Fibroblast of villous mesenchyme (primary cell): Measurements from ENCODE around the gene SLC7A11. TPM values are rescaled to one million over a fixed set of nuclear protein-coding genes. Genes with fewer than 3 reads are reported as not detected.

Experiments
- DNase-seq: peaks from one replicate; pipeline ENCODE4 v3.0.0-alpha.2; 2010; ENCODE audit warnings: low read depth
- H3K4me3 ChIP-seq: 2 replicates; pipeline ENCODE4 v1.5.1; 2011; ENCODE audit warnings: low read depth, mild to moderate bottlenecking, low read length
- total RNA-seq: library from RNA; depleted of rRNA; stranded (reverse); fragments of >200 nt; gene quantifications from 2 replicates; pipeline ENCODE4 v1.2.3, GENCODE V29; 2012
- TF ChIP-seq, protein P1 (sequence below): IDR thresholded peaks from 2 replicates; pipeline ENCODE4 v1.5.1; 2012; ENCODE audit warnings: low read depth, mild to moderate bottlenecking, low read length; ENCODE audit not compliant: insufficient read depth

The SLC7A11 gene
- total RNA-seq, 1 donor = 94.1 TPM

DNA sequence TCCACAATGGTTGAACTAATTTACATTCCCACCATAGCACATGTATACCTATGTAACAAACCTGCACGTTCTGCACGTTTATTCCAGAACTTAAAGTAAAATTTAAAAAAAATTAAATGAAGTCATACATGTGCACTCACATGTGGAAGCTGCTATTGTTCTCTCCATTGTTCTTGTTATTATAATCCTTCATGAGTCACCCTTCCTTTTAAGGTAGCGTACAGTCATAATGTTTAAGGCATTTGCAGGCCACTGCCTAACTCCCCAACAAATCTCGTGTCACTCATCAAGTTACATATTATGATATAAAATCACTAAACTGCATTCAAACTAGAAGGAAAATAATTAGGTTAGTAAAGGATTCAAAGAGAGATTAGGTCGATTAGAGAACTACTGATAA lies 63.6 kb downstream of the SLC7A11 start:
- TF ChIP-seq, protein P1, sequence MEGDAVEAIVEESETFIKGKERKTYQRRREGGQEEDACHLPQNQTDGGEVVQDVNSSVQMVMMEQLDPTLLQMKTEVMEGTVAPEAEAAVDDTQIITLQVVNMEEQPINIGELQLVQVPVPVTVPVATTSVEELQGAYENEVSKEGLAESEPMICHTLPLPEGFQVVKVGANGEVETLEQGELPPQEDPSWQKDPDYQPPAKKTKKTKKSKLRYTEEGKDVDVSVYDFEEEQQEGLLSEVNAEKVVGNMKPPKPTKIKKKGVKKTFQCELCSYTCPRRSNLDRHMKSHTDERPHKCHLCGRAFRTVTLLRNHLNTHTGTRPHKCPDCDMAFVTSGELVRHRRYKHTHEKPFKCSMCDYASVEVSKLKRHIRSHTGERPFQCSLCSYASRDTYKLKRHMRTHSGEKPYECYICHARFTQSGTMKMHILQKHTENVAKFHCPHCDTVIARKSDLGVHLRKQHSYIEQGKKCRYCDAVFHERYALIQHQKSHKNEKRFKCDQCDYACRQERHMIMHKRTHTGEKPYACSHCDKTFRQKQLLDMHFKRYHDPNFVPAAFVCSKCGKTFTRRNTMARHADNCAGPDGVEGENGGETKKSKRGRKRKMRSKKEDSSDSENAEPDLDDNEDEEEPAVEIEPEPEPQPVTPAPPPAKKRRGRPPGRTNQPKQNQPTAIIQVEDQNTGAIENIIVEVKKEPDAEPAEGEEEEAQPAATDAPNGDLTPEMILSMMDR = no peak
- H3K4me3 ChIP-seq = no peak overlapping the region
- no peak for DNase-seq

DNA sequence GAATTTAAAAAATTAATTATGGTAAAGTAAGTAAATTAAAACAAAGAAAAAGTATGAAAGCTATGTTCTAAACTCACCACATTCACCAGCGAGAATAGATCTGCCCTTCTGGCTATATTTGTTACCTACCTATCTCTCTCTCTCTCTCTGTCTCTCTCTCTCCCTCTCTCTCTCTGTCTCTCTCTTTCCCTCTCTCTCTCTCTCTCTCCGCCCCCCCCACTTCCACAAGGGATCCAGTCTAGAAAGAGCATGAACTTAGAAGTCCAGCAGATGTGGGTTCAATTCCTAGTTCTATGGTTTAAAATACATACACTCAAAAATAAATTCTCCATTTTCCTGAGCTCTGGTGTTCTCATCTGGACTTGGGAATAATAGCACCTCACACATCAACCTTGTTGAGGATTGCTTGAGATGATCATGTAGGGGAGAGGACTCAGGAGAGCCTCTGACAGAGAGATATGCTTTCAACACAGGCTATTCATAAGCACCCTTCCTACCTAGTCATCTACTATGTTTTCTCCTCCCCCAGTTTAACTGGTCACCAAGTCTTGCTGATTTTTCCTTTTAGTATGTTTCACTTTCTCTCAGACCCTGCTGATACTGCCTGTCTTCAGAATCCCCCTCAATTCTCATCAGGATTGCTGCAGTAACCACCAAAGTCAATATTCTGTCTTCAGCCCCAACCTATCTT lies 64.7 kb downstream of the SLC7A11 start:
- no peak overlapping the region for H3K4me3 ChIP-seq
- DNase-seq = no peak
- TF ChIP-seq, protein P1 = no peak

DNA sequence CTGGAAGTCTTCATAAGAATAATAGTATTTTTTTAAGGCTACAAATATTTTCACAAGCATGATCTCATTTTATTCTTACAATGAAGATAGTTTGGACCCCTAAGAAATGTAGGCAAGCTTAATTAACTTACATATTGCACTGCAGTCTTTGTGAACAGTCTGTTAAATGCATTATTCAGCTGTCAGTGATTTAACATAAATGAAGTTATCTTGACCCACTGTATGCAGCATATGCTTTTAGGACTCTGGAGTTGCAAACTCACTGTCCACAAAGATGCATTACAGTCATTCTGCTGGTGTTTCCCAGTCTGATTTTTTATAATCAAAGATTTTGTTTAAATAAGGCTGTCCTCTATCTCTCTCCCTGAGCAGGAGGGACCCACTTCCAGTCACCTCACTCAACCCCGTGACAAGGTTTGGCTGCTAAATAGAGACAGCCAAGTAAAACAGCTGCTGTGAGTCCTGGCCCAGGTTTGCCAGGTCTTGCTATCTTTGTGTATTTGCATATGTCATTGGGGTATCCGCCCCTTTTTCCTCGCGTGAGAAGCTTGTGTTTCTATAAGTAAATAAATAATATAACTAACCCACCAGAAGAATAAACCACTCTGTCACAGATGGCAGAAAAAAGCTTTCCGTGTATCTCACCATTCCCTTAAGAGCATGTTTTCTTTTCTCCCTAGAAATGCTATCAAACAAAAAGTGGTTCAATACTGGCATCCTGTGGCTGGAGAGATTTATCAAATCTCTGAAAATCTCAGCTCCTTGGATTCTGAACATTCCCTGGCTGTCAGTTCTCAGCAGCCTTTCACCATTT lies 67.0 kb downstream of the SLC7A11 start:
- H3K4me3 ChIP-seq = no peak overlapping the region
- DNase-seq = peak; percentile 48
- TF ChIP-seq, protein P1 = peak; percentile 20

DNA sequence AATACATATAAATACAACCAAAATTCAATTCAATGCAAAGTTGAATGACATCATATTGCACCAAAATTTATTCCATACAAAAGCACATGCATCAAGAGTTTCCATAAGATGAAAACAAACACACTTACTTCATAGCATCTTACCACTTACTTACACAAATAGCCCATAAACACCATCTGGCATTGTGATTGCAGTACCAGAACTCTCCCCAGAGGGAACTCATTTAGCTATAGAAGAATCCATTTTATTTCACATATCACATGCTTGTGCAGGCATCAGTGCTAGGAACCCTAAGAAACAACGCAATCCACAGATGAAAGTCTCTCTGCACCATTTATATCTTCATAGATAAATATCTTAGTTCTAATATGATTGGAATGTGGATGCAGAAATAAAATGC lies 77.9 kb downstream of the SLC7A11 start:
- no peak for DNase-seq
- no peak overlapping the region for H3K4me3 ChIP-seq
- TF ChIP-seq, protein P1 = no peak

DNA sequence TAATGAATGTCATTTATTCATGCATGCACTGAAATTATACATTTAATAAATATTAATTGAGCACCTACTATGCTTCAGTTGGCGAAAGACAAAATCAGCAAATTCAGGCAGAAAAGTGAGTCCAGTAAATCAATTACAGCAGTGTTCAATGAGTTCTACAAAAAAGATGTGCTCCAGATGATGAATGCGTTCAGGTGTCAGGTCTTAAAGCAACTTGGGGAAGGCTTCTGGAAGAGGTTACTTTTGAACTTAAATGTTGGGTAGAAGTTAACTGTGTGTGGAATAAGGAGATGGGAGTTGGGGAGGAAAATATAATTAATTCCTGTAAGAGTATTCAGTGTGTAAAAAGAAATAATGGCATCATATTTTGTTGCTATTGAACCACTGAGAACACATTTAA lies 79.0 kb downstream of the SLC7A11 start:
- no peak for DNase-seq
- no peak overlapping the region for H3K4me3 ChIP-seq
- TF ChIP-seq, protein P1 = no peak

DNA sequence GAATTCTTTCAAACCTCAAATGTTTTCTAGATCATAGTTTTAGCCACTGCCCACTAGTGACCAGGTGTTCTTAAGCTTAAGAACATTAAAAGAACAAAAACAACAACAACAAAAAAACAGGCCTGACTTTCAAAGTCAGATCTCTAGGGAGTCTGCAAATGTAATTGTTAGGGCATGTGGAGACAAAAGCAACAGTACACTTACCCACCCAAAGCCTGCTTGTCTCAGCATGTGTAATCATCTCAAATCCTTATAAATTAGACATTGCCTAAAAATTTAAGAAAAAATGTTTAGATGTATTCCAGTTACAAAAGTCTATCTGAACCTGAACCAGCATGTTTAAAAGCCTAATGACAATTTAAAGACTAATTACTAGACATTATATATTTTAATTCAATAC lies 79.9 kb downstream of the SLC7A11 start:
- no peak overlapping the region for H3K4me3 ChIP-seq
- TF ChIP-seq, protein P1 = no peak
- no peak for DNase-seq
